ENCODE results near the gene FBXL2. TPM values are rescaled to one million over a fixed set of nuclear protein-coding genes. Genes with fewer than 3 reads are reported as not detected.

The FBXL2 gene
- total RNA-seq, 3 donors from 2014 or later: 7.7 to 24.9 (median 19.7) TPM

DNA sequence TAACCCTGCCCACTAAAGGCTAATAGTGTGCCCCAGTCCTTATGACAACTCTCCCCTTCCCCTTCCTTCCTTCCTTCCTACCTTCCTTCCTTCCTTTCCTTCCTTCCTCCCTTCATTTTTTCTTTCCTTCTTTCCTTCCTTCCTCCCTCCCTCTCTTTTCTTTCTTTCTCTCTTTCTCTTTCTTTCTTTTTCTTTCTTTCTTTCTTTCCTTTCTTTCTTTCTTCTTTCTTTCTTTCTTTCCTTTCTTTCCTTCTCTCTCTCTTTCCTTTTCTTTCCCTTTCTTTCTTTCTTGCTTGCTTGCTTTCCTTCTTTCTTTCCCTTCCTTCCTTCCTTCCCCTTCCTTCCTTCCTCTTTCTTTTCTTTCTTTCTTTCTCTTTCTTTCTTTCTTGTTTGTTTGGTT is 30.5 kb upstream of the FBXL2 start:
- Histone ChIP-seq H3K36me3 (no peaks in the 10 kb centered on the region), H3K27me3 (no peaks in the 10 kb centered on the region), H3K9me3 (no peaks in the 10 kb centered on the region), H3K27ac (no peak overlapping the region), H3K4me3 (no peak overlapping the region), H3K4me1 (no peaks in the 10 kb centered on the region)
- intact Hi-C loops (cut with DNase I; ENCODE audit: low total_unique reads): no loop called here
- TF ChIP-seq, protein P1, sequence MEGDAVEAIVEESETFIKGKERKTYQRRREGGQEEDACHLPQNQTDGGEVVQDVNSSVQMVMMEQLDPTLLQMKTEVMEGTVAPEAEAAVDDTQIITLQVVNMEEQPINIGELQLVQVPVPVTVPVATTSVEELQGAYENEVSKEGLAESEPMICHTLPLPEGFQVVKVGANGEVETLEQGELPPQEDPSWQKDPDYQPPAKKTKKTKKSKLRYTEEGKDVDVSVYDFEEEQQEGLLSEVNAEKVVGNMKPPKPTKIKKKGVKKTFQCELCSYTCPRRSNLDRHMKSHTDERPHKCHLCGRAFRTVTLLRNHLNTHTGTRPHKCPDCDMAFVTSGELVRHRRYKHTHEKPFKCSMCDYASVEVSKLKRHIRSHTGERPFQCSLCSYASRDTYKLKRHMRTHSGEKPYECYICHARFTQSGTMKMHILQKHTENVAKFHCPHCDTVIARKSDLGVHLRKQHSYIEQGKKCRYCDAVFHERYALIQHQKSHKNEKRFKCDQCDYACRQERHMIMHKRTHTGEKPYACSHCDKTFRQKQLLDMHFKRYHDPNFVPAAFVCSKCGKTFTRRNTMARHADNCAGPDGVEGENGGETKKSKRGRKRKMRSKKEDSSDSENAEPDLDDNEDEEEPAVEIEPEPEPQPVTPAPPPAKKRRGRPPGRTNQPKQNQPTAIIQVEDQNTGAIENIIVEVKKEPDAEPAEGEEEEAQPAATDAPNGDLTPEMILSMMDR (IDR thresholded peaks at IDR 0.05): no peak
- TF ChIP-seq POLR2AphosphoS5 (IDR thresholded peaks at IDR 0.05) (no peak), POLR2A (IDR thresholded peaks at IDR 0.05) (no peak)
- DNase-seq (ENCODE audit: low spot score in 2 of 2): no peak

- no peak for DNase-seq (ENCODE audit: low spot score in 2 of 2)
- TF ChIP-seq, protein P1 (IDR thresholded peaks at IDR 0.05): no peak
- TF ChIP-seq POLR2A (IDR thresholded peaks at IDR 0.05): no peak
- no peak for TF ChIP-seq POLR2AphosphoS5 (IDR thresholded peaks at IDR 0.05)
- H3K4me3 ChIP-seq: no peak overlapping the region
Measured at GRCh38 chr3:33250712-33251111, 26.5 kb upstream of the FBXL2 start.

DNA sequence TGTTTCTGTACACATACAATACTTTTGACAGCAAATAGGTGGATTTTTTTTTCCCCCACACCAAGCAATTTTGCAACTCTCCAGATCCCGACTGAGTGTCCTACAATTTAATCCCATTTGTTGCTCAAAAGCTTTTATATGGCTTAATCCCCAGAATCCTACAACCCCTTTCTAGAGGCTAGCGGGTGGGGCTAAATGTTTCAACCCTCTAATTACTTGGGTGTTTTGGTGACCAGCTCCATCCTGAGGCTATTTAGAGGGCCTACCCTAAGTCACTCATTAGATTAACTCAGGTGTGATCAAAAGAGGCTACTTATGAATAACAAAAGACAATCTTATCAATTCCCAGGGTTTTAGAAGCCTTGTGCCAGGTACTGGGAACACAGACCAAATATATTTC is 21.0 kb upstream of the FBXL2 start:
- Histone ChIP-seq H3K4me3 (no peak overlapping the region), H3K36me3 (no peaks in the 10 kb centered on the region), H3K27me3 (no peaks in the 10 kb centered on the region), H3K27ac (no peak overlapping the region), H3K9me3 (no peaks in the 10 kb centered on the region), H3K4me1 (no peaks in the 10 kb centered on the region)
- no peak for DNase-seq (ENCODE audit: low spot score in 2 of 2)
- TF ChIP-seq POLR2A (IDR thresholded peaks at IDR 0.05) (no peak), POLR2AphosphoS5 (IDR thresholded peaks at IDR 0.05) (no peak)
- TF ChIP-seq, protein P1 (IDR thresholded peaks at IDR 0.05): no peak
- intact Hi-C loops (cut with DNase I; ENCODE audit: low total_unique reads): no loop called here

More at GRCh38 chr3:33250712-33251111, 26.5 kb upstream of the FBXL2 start:
- intact Hi-C loops (cut with DNase I; ENCODE audit: low total_unique reads): no loop called here
- no peak overlapping the region for H3K27ac ChIP-seq
- no peaks in the 10 kb centered on the region for H3K4me1 ChIP-seq
- no peaks in the 10 kb centered on the region for H3K36me3 ChIP-seq
- H3K9me3 ChIP-seq: no peaks in the 10 kb centered on the region
- H3K27me3 ChIP-seq: no peaks in the 10 kb centered on the region

DNA sequence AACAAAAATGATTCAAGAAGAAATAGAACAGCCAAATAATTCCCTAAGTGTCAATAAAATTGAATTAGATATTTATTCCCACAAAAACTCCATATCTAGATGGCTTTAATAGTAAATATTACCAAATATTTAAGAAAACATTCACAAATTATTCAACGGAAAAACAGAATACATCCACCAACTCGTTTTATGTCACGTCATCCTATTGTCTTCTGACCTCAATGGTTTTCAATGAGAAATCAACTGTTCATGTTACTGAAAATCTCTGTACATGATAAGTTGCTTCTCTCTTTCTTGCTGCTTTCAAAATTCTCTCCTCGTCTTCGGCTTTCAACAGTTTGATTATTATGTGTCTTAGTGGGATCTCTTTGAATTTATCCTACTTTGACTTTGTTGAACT is 17.1 kb upstream of the FBXL2 start:
- DNase-seq (ENCODE audit: low spot score in 2 of 2): no peak
- Histone ChIP-seq H3K9me3 (peaks cover 0 to 12% of the 10 kb centered on the region in 2 donors), H3K4me3 (no peak overlapping the region), H3K27ac (no peak overlapping the region), H3K36me3 (no peaks in the 10 kb centered on the region), H3K4me1 (no peaks in the 10 kb centered on the region), H3K27me3 (no peaks in the 10 kb centered on the region)
- TF ChIP-seq, protein P1 (IDR thresholded peaks at IDR 0.05): no peak
- TF ChIP-seq POLR2A (IDR thresholded peaks at IDR 0.05) (no peak), POLR2AphosphoS5 (IDR thresholded peaks at IDR 0.05) (no peak)
- intact Hi-C loops (cut with DNase I; ENCODE audit: low total_unique reads): no loop called here

- intact Hi-C loops (cut with DNase I; ENCODE audit: low total_unique reads): no loop called here
- DNase-seq (ENCODE audit: low spot score in 2 of 2): no peak
- Histone ChIP-seq H3K4me1 (no peaks in the 10 kb centered on the region), H3K9me3 (peaks cover 6 to 40% of the 10 kb centered on the region in 2 donors), H3K27ac (no peak overlapping the region), H3K36me3 (no peaks in the 10 kb centered on the region), H3K4me3 (no peak overlapping the region), H3K27me3 (no peaks in the 10 kb centered on the region)
- TF ChIP-seq, protein P1 (IDR thresholded peaks at IDR 0.05): no peak
- TF ChIP-seq POLR2AphosphoS5 (IDR thresholded peaks at IDR 0.05) (no peak), POLR2A (IDR thresholded peaks at IDR 0.05) (no peak)
Measured at GRCh38 chr3:33269385-33269784, 7.9 kb upstream of the FBXL2 start.

Data from breast epithelium (tissue), 4 donors.